H9 (cell line): ENCODE results near the gene FAM72A. TPM values are rescaled to one million over a fixed set of nuclear protein-coding genes. Genes with fewer than 3 reads are reported as not detected.

Experiments used
- DNase-seq: peaks from one replicate; pipeline ENCODE4 v3.0.0-alpha.2; 2017
- H2AFZ ChIP-seq: one replicate; pipeline ENCODE4 v1.6.1; 2013; ENCODE audit warnings: mild to moderate bottlenecking, low read length, control low read depth, moderate library complexity
- H2AK5ac ChIP-seq: 2 replicates; pipeline ENCODE4 v1.6.1; 2013; ENCODE audit warnings: low read length, control low read depth, mixed read lengths; ENCODE audit not compliant: insufficient read length
- H2BK120ac ChIP-seq: one replicate; pipeline ENCODE4 v1.6.1; 2013; ENCODE audit warnings: low read depth, mild to moderate bottlenecking, low read length, control low read depth, inconsistent platforms; ENCODE audit not compliant: poor library complexity, severe bottlenecking
- H2BK12ac ChIP-seq: 2 replicates; pipeline ENCODE4 v1.6.1; 2013; ENCODE audit warnings: low read length, control low read depth, mixed read lengths, low read depth; ENCODE audit not compliant: insufficient read length
- H2BK15ac ChIP-seq: 2 replicates; pipeline ENCODE4 v1.6.1; 2013; ENCODE audit warnings: low read depth, low read length, control low read depth
- H2BK20ac ChIP-seq: one replicate; pipeline ENCODE4 v1.6.1; 2013; ENCODE audit warnings: low read depth, mild to moderate bottlenecking, low read length, control low read depth, inconsistent platforms; ENCODE audit not compliant: poor library complexity, severe bottlenecking
- H2BK5ac ChIP-seq: 2 replicates; pipeline ENCODE4 v1.6.1; 2013; ENCODE audit warnings: low read length, control low read depth, mixed read lengths; ENCODE audit not compliant: insufficient read length
- H3K14ac ChIP-seq: 2 replicates; pipeline ENCODE4 v1.6.1; 2013; ENCODE audit warnings: low read length, control low read depth; ENCODE audit not compliant: insufficient read depth
- H3K18ac ChIP-seq: 2 replicates; pipeline ENCODE4 v1.6.1; 2013; ENCODE audit warnings: low read depth, mild to moderate bottlenecking, mixed read lengths, low read length, control low read depth; ENCODE audit not compliant: insufficient read length
- H3K23ac ChIP-seq: 2 replicates; pipeline ENCODE4 v1.6.1; 2013; ENCODE audit warnings: low read length, control low read depth, mixed read lengths, low read depth; ENCODE audit not compliant: insufficient read length
- H3K23me2 ChIP-seq: 2 replicates; pipeline ENCODE4 v1.6.1; 2013; ENCODE audit warnings: low read depth, mild to moderate bottlenecking, mixed read lengths, low read length, control low read depth; ENCODE audit not compliant: insufficient read length, poor library complexity, severe bottlenecking
- H3K27ac ChIP-seq: 2 replicates; pipeline ENCODE4 v1.5.1; 2013; ENCODE audit warnings: low read length, control low read depth, mixed read lengths, low read depth; ENCODE audit not compliant: insufficient read length
- H3K27me3 ChIP-seq: 2 replicates; pipeline ENCODE4 v1.6.1; 2013; ENCODE audit warnings: low read length, control low read depth, inconsistent platforms; ENCODE audit not compliant: insufficient read depth
- H3K4ac ChIP-seq: 2 replicates; pipeline ENCODE4 v1.6.1; 2013; ENCODE audit warnings: low read depth, mild to moderate bottlenecking, control low read depth, inconsistent platforms, low read length, moderate library complexity
- H3K4me1 ChIP-seq: 2 replicates; pipeline ENCODE4 v1.6.1; 2013; ENCODE audit warnings: low read length, control low read depth, inconsistent platforms; ENCODE audit not compliant: insufficient read depth
- H3K4me2 ChIP-seq: 2 replicates; pipeline ENCODE4 v1.6.1; 2013; ENCODE audit warnings: low read length, control low read depth, mixed read lengths; ENCODE audit not compliant: insufficient read length, insufficient read depth
- H3K56ac ChIP-seq: 2 replicates; pipeline ENCODE4 v1.6.1; 2013; ENCODE audit warnings: low read depth, mild to moderate bottlenecking, mixed read lengths, low read length, control low read depth; ENCODE audit not compliant: insufficient read length
- H3K79me1 ChIP-seq: 2 replicates; pipeline ENCODE4 v1.6.1; 2013; ENCODE audit warnings: low read depth, mild to moderate bottlenecking, moderate library complexity, low read length, control low read depth, inconsistent platforms; ENCODE audit not compliant: insufficient read depth, poor library complexity, severe bottlenecking
- H3K79me2 ChIP-seq: 2 replicates; pipeline ENCODE4 v1.6.1; 2013; ENCODE audit warnings: low read length, control low read depth, inconsistent platforms; ENCODE audit not compliant: insufficient read depth
- H3K9ac ChIP-seq: 2 replicates; pipeline ENCODE4 v1.6.1; 2013; ENCODE audit warnings: low read length, control low read depth, mixed read lengths; ENCODE audit not compliant: insufficient read length; ENCODE audit errors: extremely low read depth
- H3K9me3 ChIP-seq: one replicate; pipeline ENCODE4 v1.6.1; 2013; ENCODE audit warnings: low read depth, low read length, inconsistent platforms; ENCODE audit not compliant: control insufficient read depth
- H3T11ph ChIP-seq: one replicate; pipeline ENCODE4 v1.6.1; 2013; ENCODE audit warnings: mild to moderate bottlenecking, low read length, control low read depth, inconsistent platforms
- H4K20me1 ChIP-seq: one replicate; pipeline ENCODE4 v1.6.1; 2013; ENCODE audit not compliant: control insufficient read depth, insufficient read length, insufficient read depth
- H4K5ac ChIP-seq: 2 replicates; pipeline ENCODE4 v1.6.1; 2013; ENCODE audit warnings: low read depth, mild to moderate bottlenecking, mixed read lengths, low read length, control low read depth; ENCODE audit not compliant: insufficient read length
- H4K8ac ChIP-seq: replicated peaks from 2 replicates; pipeline ENCODE4 v1.6.1; 2013; ENCODE audit warnings: low read length, control low read depth, mixed read lengths, low read depth; ENCODE audit not compliant: insufficient read length
- H4K91ac ChIP-seq: 2 replicates; pipeline ENCODE4 v1.6.1; 2013; ENCODE audit warnings: low read depth, mild to moderate bottlenecking, moderate library complexity, mixed read lengths, low read length, control low read depth; ENCODE audit not compliant: insufficient read length
- H3K27ac Mint-ChIP-seq, 3 experiments: 2 replicates in 2 of 3; 3 replicates in 1 of 3; pipeline ENCODE4 v1.8.0; 2020 to 2021; ENCODE audit warnings: mixed read lengths in 3 of 3, mild to moderate bottlenecking in 1 of 3, moderate library complexity in 1 of 3
- H3K27me3 Mint-ChIP-seq: 2 replicates; pipeline ENCODE4 v1.8.0; 2021; ENCODE audit warnings: low read depth, mild to moderate bottlenecking, moderate library complexity, mixed read lengths
- H3K36me3 Mint-ChIP-seq, 3 experiments: 2 replicates in 2 of 3; 3 replicates in 1 of 3; pipeline ENCODE4 v1.8.0; 2020 to 2021; ENCODE audit warnings: low read depth in 3 of 3, mixed read lengths in 3 of 3; ENCODE audit not compliant: insufficient read depth in 1 of 3
- H3K4me1 Mint-ChIP-seq, 2 experiments: 2 replicates each; pipeline ENCODE4 v1.8.0; 2020; ENCODE audit warnings: mixed read lengths in 2 of 2
- H3K4me3 Mint-ChIP-seq, 2 experiments: 2 replicates in 1 of 2; 3 replicates in 1 of 2; pipeline ENCODE4 v1.8.0; 2020 to 2021; ENCODE audit warnings: mild to moderate bottlenecking in 2 of 2, mixed read lengths in 2 of 2, moderate library complexity in 1 of 2
- H3K9me3 Mint-ChIP-seq, 2 experiments: 2 replicates in 1 of 2; 3 replicates in 1 of 2; pipeline ENCODE4 v1.8.0; 2020; ENCODE audit warnings: mild to moderate bottlenecking in 2 of 2, mixed read lengths in 2 of 2, moderate library complexity in 1 of 2
- CTCF ChIP-seq: fragments of 200-600 bp; sonication (generic); conservative IDR thresholded peaks from 3 replicates; pipeline ENCODE4 v1.8.0; 2021; ENCODE audit warnings: antibody characterized with exemption, mild to moderate bottlenecking
- WGBS: extraction: QIAGEN DNeasy Blood & Tissue Kit; methylation state at CpG from one replicate; pipeline ENCODE4 v1.1.7; 2013; ENCODE audit warnings: missing lambda C conversion rate, low lambda C conversion rate, mixed read lengths; ENCODE audit not compliant: insufficient read length; ENCODE audit errors: extremely low coverage; 5-methylcytosine and 5-hydroxymethylcytosine counted together
- total RNA-seq: library from RNA; stranded (reverse); gene quantifications from 2 replicates; pipeline ENCODE4 v1.2.1, GENCODE V29; 2021

The FAM72A gene
- total RNA-seq, 1 experiment from 2014 or later: 10.5 TPM

- no peak overlapping the region for H3K14ac ChIP-seq
- H3K79me2 ChIP-seq: no peaks in the 10 kb centered on the region
- H3K18ac ChIP-seq: no peak overlapping the region
- no peak overlapping the region for H4K91ac ChIP-seq
- H2BK15ac ChIP-seq: no peak overlapping the region
- no peak overlapping the region for H3K4ac ChIP-seq
- no peak overlapping the region for H2BK5ac ChIP-seq
- H2AFZ ChIP-seq: no peak overlapping the region
- H3K23me2 ChIP-seq: no peaks in the 10 kb centered on the region
- no peak overlapping the region for H3K4me3 Mint-ChIP-seq
- H3K27ac Mint-ChIP-seq: no peak overlapping the region
- H3K23ac ChIP-seq: no peak overlapping the region
- no peak overlapping the region for H2BK12ac ChIP-seq
- H4K20me1 ChIP-seq: no peaks in the 10 kb centered on the region
- H3K9ac ChIP-seq: no peak overlapping the region
- peaks cover 8% of the 10 kb centered on the region for H3K27me3 Mint-ChIP-seq
- no peak for DNase-seq
- no peak overlapping the region for H2AK5ac ChIP-seq
- H3K4me2 ChIP-seq: no peak overlapping the region
- H4K8ac ChIP-seq: no peak overlapping the region
- H3K27ac ChIP-seq: no peak overlapping the region
- H3K9me3 Mint-ChIP-seq: peaks cover 0 to 2% of the 10 kb centered on the region in 2 experiments; a peak in 3 of 5 replicates
- H4K5ac ChIP-seq: no peak overlapping the region
- H2BK120ac ChIP-seq: no peak overlapping the region
- H3K4me1 Mint-ChIP-seq: peaks cover 5 to 9% of the 10 kb centered on the region in 2 experiments
- H3K36me3 Mint-ChIP-seq: peaks cover 0 to 5% (median 0%) of the 10 kb centered on the region in 3 experiments; a peak in 3 of 7 replicates
- no peak overlapping the region for H3K56ac ChIP-seq
- no CpG with 5 or more reads among the region's 15 CpGs for WGBS
- no peaks in the 10 kb centered on the region for H3K27me3 ChIP-seq
- no peak for TF ChIP-seq CTCF
- no peaks in the 10 kb centered on the region for H3K79me1 ChIP-seq
- H2BK20ac ChIP-seq: no peak overlapping the region
- no peaks in the 10 kb centered on the region; the same call in 1 of the 2 replicates for H3K4me1 ChIP-seq
- no peaks in the 10 kb centered on the region for H3K9me3 ChIP-seq
- H3T11ph ChIP-seq: no peak overlapping the region
Measured at GRCh38 chr1:206143537-206144172, 59.0 kb downstream of the FAM72A start.
